IMR-90 (cell line): Measurements from ENCODE around the gene SOX6. TPM values are rescaled to one million over a fixed set of nuclear protein-coding genes. Genes with fewer than 3 reads are reported as not detected.

Experiments
- ATAC-seq: fragments of 200-7000 bp; cut with Tn5 transposase; 2 replicates; pipeline ENCODE4 v1.9.1; 2020; ENCODE audit warnings: low read depth, mild to moderate bottlenecking, moderate library complexity
- BruUV-seq: library from RNA; stranded (reverse); fragments of 400-500 nt; replicated peaks from 2 replicates; lab custom pipeline; 2021; lab: Mats Ljungman, UMichigan
- CTCF ChIA-PET: fragments of 300-600 bp; formaldehyde crosslinking; extraction: SDS; loops from one replicate; lab custom pipeline; 2021; ENCODE audit warnings: antibody characterized with exemption; lab: Yijun Ruan, JAX
- POLR2A ChIA-PET: fragments of 300-600 bp; sonication (Branson Sonifier 250); formaldehyde crosslinking; loops from one replicate; lab custom pipeline; 2022; ENCODE audit warnings: antibody characterized with exemption; ENCODE audit not compliant: unreplicated experiment; lab: Charles Lee
- DNase-seq: peaks from one replicate; pipeline ENCODE4 v3.0.0; 2013
- H2AFZ ChIP-seq: replicated peaks from 2 replicates; pipeline ENCODE3; 2013; ENCODE audit warnings: low read length, mild to moderate bottlenecking; ENCODE audit not compliant: poor library complexity
- H2AK5ac ChIP-seq: 2 replicates; pipeline ENCODE4 v1.6.1; 2013; ENCODE audit warnings: low read depth, low read length, inconsistent platforms
- H2AK9ac ChIP-seq: replicated peaks from 2 replicates; pipeline ENCODE3; 2013; ENCODE audit warnings: mild to moderate bottlenecking, low read depth, low read length, moderate library complexity; ENCODE audit not compliant: poor library complexity
- H2BK120ac ChIP-seq: 2 replicates; pipeline ENCODE4 v1.6.1; 2013; ENCODE audit warnings: low read depth, low read length, inconsistent platforms
- H2BK15ac ChIP-seq: 3 replicates; pipeline ENCODE4 v1.6.1; 2013; ENCODE audit warnings: low read depth, low read length, inconsistent platforms
- H2BK20ac ChIP-seq: 2 replicates; pipeline ENCODE4 v1.6.1; 2013; ENCODE audit warnings: low read depth, mild to moderate bottlenecking, inconsistent platforms, low read length, moderate library complexity
- H2BK5ac ChIP-seq: 2 replicates; pipeline ENCODE4 v1.6.1; 2013; ENCODE audit warnings: mild to moderate bottlenecking, low read depth, low read length, inconsistent platforms; ENCODE audit not compliant: poor library complexity, severe bottlenecking
- H3K14ac ChIP-seq: replicated peaks from 2 replicates; pipeline ENCODE4 v1.6.1; 2013; ENCODE audit warnings: low read depth, low read length, inconsistent platforms
- H3K18ac ChIP-seq: 2 replicates; pipeline ENCODE4 v1.6.1; 2013; ENCODE audit warnings: low read depth, low read length, control low read depth
- H3K23ac ChIP-seq: 2 replicates; pipeline ENCODE4 v1.6.1; 2013; ENCODE audit warnings: low read depth, low read length, inconsistent platforms
- H3K27ac ChIP-seq: 2 replicates; pipeline ENCODE4 v1.5.1; 2013; ENCODE audit warnings: mild to moderate bottlenecking, control low read depth, low read length; ENCODE audit not compliant: insufficient read depth
- H3K27me3 ChIP-seq: 2 replicates; pipeline ENCODE4 v1.6.1; 2013; ENCODE audit warnings: low read length; ENCODE audit not compliant: control insufficient read depth, insufficient read depth
- H3K36me3 ChIP-seq: 2 replicates; pipeline ENCODE4 v1.6.1; 2013; ENCODE audit warnings: low read length, mixed read lengths; ENCODE audit not compliant: control insufficient read depth, insufficient read depth
- H3K4ac ChIP-seq: 2 replicates; pipeline ENCODE4 v1.6.1; 2013; ENCODE audit warnings: low read depth, low read length, inconsistent platforms
- H3K4me1 ChIP-seq: 2 replicates; pipeline ENCODE4 v1.6.1; 2013; ENCODE audit warnings: low read length, mixed read lengths; ENCODE audit not compliant: control insufficient read depth, insufficient read depth
- H3K4me2 ChIP-seq: 2 replicates; pipeline ENCODE4 v1.6.1; 2013; ENCODE audit warnings: low read depth, mild to moderate bottlenecking, control low read depth, low read length, moderate library complexity
- H3K4me3 ChIP-seq: 2 replicates; pipeline ENCODE4 v1.5.1; 2013; ENCODE audit warnings: low read depth, mild to moderate bottlenecking, control low read depth, low read length, moderate library complexity; ENCODE audit not compliant: insufficient read depth
- H3K56ac ChIP-seq: 2 replicates; pipeline ENCODE4 v1.6.1; 2013; ENCODE audit warnings: low read length, inconsistent platforms; ENCODE audit not compliant: insufficient read depth; ENCODE audit errors: extremely low read depth
- H3K79me1 ChIP-seq, 2 experiments: 2 replicates each; pipeline ENCODE4 v1.6.1; 2013; ENCODE audit warnings: low read length in 2 of 2, inconsistent platforms in 1 of 2, low read depth in 1 of 2
- H3K9ac ChIP-seq: 2 replicates; pipeline ENCODE4 v1.6.1; 2013; ENCODE audit warnings: low read depth, low read length, control low read depth
- H3K9me1 ChIP-seq: 2 replicates; pipeline ENCODE4 v1.6.1; 2013; ENCODE audit warnings: low read length, inconsistent platforms; ENCODE audit not compliant: insufficient read depth
- H3K9me3 ChIP-seq: 2 replicates; pipeline ENCODE4 v1.6.1; 2013; ENCODE audit warnings: low read length; ENCODE audit not compliant: control insufficient read depth, insufficient read depth
- H4K20me1 ChIP-seq: 2 replicates; pipeline ENCODE4 v1.6.1; 2013; ENCODE audit warnings: low read length, inconsistent platforms; ENCODE audit not compliant: insufficient read depth
- H4K5ac ChIP-seq: 2 replicates; pipeline ENCODE4 v1.6.1; 2013; ENCODE audit warnings: mild to moderate bottlenecking, low read depth, low read length, control low read depth
- H4K8ac ChIP-seq, 2 experiments: 2 replicates each; pipeline ENCODE4 v1.6.1; 2013; ENCODE audit warnings: low read depth in 2 of 2, low read length in 2 of 2, control low read depth in 1 of 2, inconsistent platforms in 1 of 2
- H4K91ac ChIP-seq: 2 replicates; pipeline ENCODE4 v1.6.1; 2013; ENCODE audit warnings: low read depth, low read length, inconsistent platforms; ENCODE audit not compliant: insufficient read depth
- FOS ChIP-seq: fragments of 150-350 bp; IDR thresholded peaks from 2 replicates; pipeline ENCODE4 v1.6.1; 2016; ENCODE audit warnings: low read depth, low read length
- dilution Hi-C: fragments of 300-500 bp; cut with HindIII; formaldehyde crosslinking; loops from one replicate; pipeline ENCODE4 v1.14.3; 2018; ENCODE audit warnings: low sequenced_read_pairs; ENCODE audit not compliant: unreplicated experiment
- in situ Hi-C: fragments of 300-500 bp; cut with MboI; formaldehyde crosslinking; loops from 3 replicates; pipeline ENCODE4 v1.14.3; 2019; ENCODE audit warnings: low sequenced_read_pairs, inconsistent platforms, mixed read lengths
- intact Hi-C: fragments of 100-400 bp; cut with micrococcal nuclease; formaldehyde crosslinking; loops from 2 replicates; pipeline ENCODE4 v1.10.0; 2022
- polyA plus RNA-seq, 3 experiments: library from polyadenylated mRNA; depleted of rRNA; stranded (reverse); fragments of >200 nt; gene quantifications; 2 replicates each; pipeline ENCODE4 v1.2.3, GENCODE V29; 2012; ENCODE audit warnings: low replicate concordance in 1 of 3
- total RNA-seq: library from RNA; depleted of rRNA; stranded (reverse); fragments of >200 nt; gene quantifications from 2 replicates; pipeline ENCODE4 v1.2.3, GENCODE V29; 2012

Gene SOX6
- total and polyA plus RNA-seq, 2 of the 4 experiments (the other 2 are of a cell fraction): 1.7 to 7.7 TPM

DNA sequence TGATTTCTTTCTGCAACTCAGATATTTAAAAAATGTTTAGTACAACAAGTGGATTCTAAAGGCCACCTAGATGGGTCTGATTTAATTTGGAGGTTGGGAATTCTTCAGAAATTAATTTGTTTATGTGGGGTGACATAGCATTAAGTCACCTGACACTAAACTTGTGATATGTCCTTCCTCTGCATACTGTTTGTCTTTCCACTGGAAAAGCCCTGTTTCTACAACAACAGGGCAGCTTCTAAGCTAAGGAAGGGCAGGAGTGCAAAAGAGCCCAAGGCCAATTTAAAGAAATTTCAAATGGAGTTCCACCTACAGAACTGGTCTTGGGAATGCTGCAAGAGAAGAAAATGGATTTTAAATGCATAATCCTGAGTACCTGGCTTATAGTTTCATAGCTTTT, 319.2 kb downstream of the SOX6 start:
- no peak for ATAC-seq

More for the DNA sequence above, 319.2 kb downstream of the SOX6 start:
- no peak overlapping the region for H3K9ac ChIP-seq
- H4K8ac ChIP-seq: no peak overlapping the region
- no peaks in the 10 kb centered on the region for H4K20me1 ChIP-seq
- H3K27ac ChIP-seq: no peak overlapping the region
- H3K18ac ChIP-seq: no peak overlapping the region
- no peak overlapping the region for H4K91ac ChIP-seq
- no peak overlapping the region for H2BK15ac ChIP-seq
- no peaks in the 10 kb centered on the region for H3K9me3 ChIP-seq
- CTCF ChIA-PET: no interaction called here
- no peak overlapping the region for H2AK9ac ChIP-seq
- H3K36me3 ChIP-seq: no peaks in the 10 kb centered on the region
- in situ Hi-C loops (no loop called here), dilution Hi-C loops (no loop called here), intact Hi-C loops (no loop called here)
- no peaks in the 10 kb centered on the region for H3K9me1 ChIP-seq
- H2AFZ ChIP-seq: no peak overlapping the region
- no peak overlapping the region for H2BK20ac ChIP-seq
- DNase-seq: no peak
- no peak overlapping the region for H4K5ac ChIP-seq
- BruUV-seq: no TSS peak
- POLR2A ChIA-PET: no interaction called here
- no peak overlapping the region for H3K4me2 ChIP-seq
- H3K79me1 ChIP-seq: no peaks in the 10 kb centered on the region
- H3K27me3 ChIP-seq: no peaks in the 10 kb centered on the region
- no peaks in the 10 kb centered on the region for H3K4me1 ChIP-seq
- H3K4ac ChIP-seq: no peak overlapping the region
- no peak overlapping the region for H3K23ac ChIP-seq
- no peak overlapping the region for H3K14ac ChIP-seq
- no peak for TF ChIP-seq FOS
- H2BK5ac ChIP-seq: no peak overlapping the region
- H2BK120ac ChIP-seq: no peak overlapping the region
- no peak overlapping the region for H2AK5ac ChIP-seq
- no peak overlapping the region for H3K56ac ChIP-seq
- no peak overlapping the region for H3K4me3 ChIP-seq
